Endothelial cell of umbilical vein (primary cell): ENCODE measurements around the gene KRTAP10-2. TPM values are rescaled to one million over a fixed set of nuclear protein-coding genes. Genes with fewer than 3 reads are reported as not detected.

Experiments used
- BruUV-seq: library from RNA; stranded (reverse); fragments of 400-500 nt; replicated peaks from 2 replicates; lab custom pipeline; 2021; lab: Mats Ljungman, UMichigan
- CTCF ChIA-PET: fragments of 300-600, 350-600 bp; sonication (Branson Sonifier 250); formaldehyde crosslinking; loops from one replicate; lab custom pipeline; 2021; ENCODE audit warnings: antibody characterized with exemption, inconsistent platforms; lab: Charles Lee
- POLR2A ChIA-PET: fragments of 300-600, 350-600 bp; sonication (Branson Sonifier 250); formaldehyde crosslinking; loops from one replicate; lab custom pipeline; 2021; ENCODE audit warnings: antibody characterized with exemption, inconsistent platforms; lab: Charles Lee
- DNase-seq: peaks from one replicate; pipeline ENCODE4 v3.0.0-alpha.2; 2011; ENCODE audit warnings: low read depth, low spot score
- FAIRE-seq: peaks from 2 replicates; lab custom pipeline; 2011; peaks lifted over from hg19 to GRCh38; lab: Jason Lieb, UNC
- H2AFZ ChIP-seq: 2 replicates; pipeline ENCODE4 v1.6.0; 2012; ENCODE audit warnings: low read depth, low read length, control low read depth, inconsistent platforms
- H3K27ac ChIP-seq: 2 replicates; pipeline ENCODE4 v1.5.1; 2011; ENCODE audit warnings: low read depth, mild to moderate bottlenecking, control low read depth, low read length, moderate library complexity; ENCODE audit not compliant: insufficient read depth
- H3K27me3 ChIP-seq, 2 experiments: 2 replicates each; pipeline versions ENCODE4 v1.6.0 to v1.6.1; 2011; ENCODE audit warnings: low read length in 2 of 2, mixed read lengths in 1 of 2; ENCODE audit not compliant: control insufficient read depth in 2 of 2, insufficient read depth in 2 of 2
- H3K36me3 ChIP-seq, 2 experiments: 2 replicates in 1 of 2; 3 replicates in 1 of 2; pipeline ENCODE4 v1.5.1; 2011; ENCODE audit warnings: low read length in 2 of 2, mild to moderate bottlenecking in 1 of 2, moderate library complexity in 1 of 2; ENCODE audit not compliant: control insufficient read depth in 2 of 2, insufficient read depth in 2 of 2; ENCODE audit errors: extremely low read depth in 1 of 2
- H3K4me1 ChIP-seq: 3 replicates; pipeline ENCODE4 v1.5.1; 2011; ENCODE audit warnings: mild to moderate bottlenecking, low read length; ENCODE audit not compliant: control insufficient read depth, insufficient read depth; ENCODE audit errors: extremely low read depth
- H3K4me2 ChIP-seq: 2 replicates; pipeline ENCODE4 v1.6.1; 2011; ENCODE audit warnings: low read length, control low read depth, mixed read lengths; ENCODE audit not compliant: insufficient read depth
- H3K4me3 ChIP-seq, 3 experiments: fragments of 200-600 bp in 1 of 3; sonication (generic), shearing (Covaris generic) in 1 of 3; replicated peaks in 1 of 3; 2 replicates each; pipeline ENCODE4 v1.5.1; 2011 to 2016; ENCODE audit warnings: control low read depth in 3 of 3, low read length in 3 of 3, mild to moderate bottlenecking in 2 of 3, inconsistent platforms in 1 of 3, low read depth in 1 of 3, moderate library complexity in 1 of 3; ENCODE audit not compliant: insufficient read depth in 1 of 3
- H3K79me2 ChIP-seq: 2 replicates; pipeline ENCODE4 v1.6.0; 2012; ENCODE audit warnings: low read length, inconsistent platforms; ENCODE audit not compliant: control insufficient read depth, insufficient read depth
- H3K9ac ChIP-seq: replicated peaks from 2 replicates; pipeline ENCODE3; 2011; ENCODE audit warnings: low read length, control low read depth; ENCODE audit not compliant: insufficient read depth; ENCODE audit errors: extremely low read depth
- H3K9me1 ChIP-seq: replicated peaks from 3 replicates; pipeline ENCODE4 v1.6.0; 2011; ENCODE audit warnings: mild to moderate bottlenecking, low read length; ENCODE audit not compliant: control insufficient read depth, insufficient read depth; ENCODE audit errors: extremely low read depth
- H3K9me3 ChIP-seq: replicated peaks from 2 replicates; pipeline ENCODE4 v1.5.1; 2012; ENCODE audit warnings: low read length, inconsistent platforms; ENCODE audit not compliant: control insufficient read depth, insufficient read depth
- H4K20me1 ChIP-seq: replicated peaks from 2 replicates; pipeline ENCODE3; 2011; ENCODE audit warnings: mild to moderate bottlenecking, low read length; ENCODE audit not compliant: control insufficient read depth, insufficient read depth; ENCODE audit errors: extremely low read depth
- EZH2 ChIP-seq: IDR thresholded peaks from 2 replicates; pipeline ENCODE4 v1.6.1; 2012; ENCODE audit warnings: borderline replicate concordance, low read depth, mild to moderate bottlenecking, moderate library complexity, low read length, inconsistent platforms; ENCODE audit not compliant: severe bottlenecking
- FOS ChIP-seq: IDR thresholded peaks from 2 replicates; pipeline ENCODE4 v1.6.1; 2011; ENCODE audit warnings: mild to moderate bottlenecking, low read length, moderate library complexity, borderline replicate concordance; ENCODE audit not compliant: insufficient read depth
- POLR2A ChIP-seq: IDR thresholded peaks from 2 replicates; pipeline ENCODE4 v1.6.1; 2012; ENCODE audit warnings: low read depth, mild to moderate bottlenecking, control low read depth, low read length
- dilution Hi-C: fragments of 300-500 bp; cut with MboI; formaldehyde crosslinking; loops from one replicate; pipeline ENCODE4 v1.15.0; 2019; ENCODE audit warnings: low sequenced_read_pairs; ENCODE audit not compliant: extremely low pct_ligation_motif_present
- intact Hi-C: fragments of 100-400 bp; cut with micrococcal nuclease; formaldehyde crosslinking; loops from one replicate; pipeline ENCODE4 v1.10.0; 2022
- polyA plus RNA-seq, 4 experiments: library from polyadenylated mRNA; depleted of rRNA in 3 of 4; stranded (reverse) in 3 of 4; unstranded in 1 of 4; fragments of >200 nt; gene quantifications; 2 replicates each; pipeline versions ENCODE4 v1.2.1 to v1.2.3, GENCODE V29; 2011 to 2012; ENCODE audit warnings: missing spikeins in 1 of 4
- total RNA-seq: library from RNA; stranded (reverse); gene quantifications from 2 replicates; pipeline ENCODE4 v1.2.3, GENCODE V29; 2021
- TF ChIP-seq, protein P1 (sequence below): IDR thresholded peaks from 2 replicates; pipeline ENCODE4 v1.6.1; 2011; ENCODE audit not compliant: insufficient read depth, insufficient read length
- TF ChIP-seq, protein P2 (sequence below), 2 donors: IDR thresholded peaks; 1 replicate in 1 of 2; 2 replicates in 1 of 2; pipeline ENCODE4 v1.5.1; 2011; ENCODE audit warnings: low read length in 2 of 2, mild to moderate bottlenecking in 2 of 2, moderate library complexity in 2 of 2, control low read depth in 1 of 2, inconsistent platforms in 1 of 2, low read depth in 1 of 2; ENCODE audit not compliant: insufficient read depth in 1 of 2; ENCODE audit errors: extremely low read depth in 1 of 2

Gene KRTAP10-2
- total and polyA plus RNA-seq, 2 donors (not counting 3 experiments of a cell fraction or from before 2014, with no cell fraction given) = not detected

- intact Hi-C loops (no loop called here), dilution Hi-C loops (no loop called here)
- ChIA-PET POLR2A (no interaction called here), CTCF (no interaction called here)
- H3K4me2 ChIP-seq = no peak overlapping the region
- H3K4me3 ChIP-seq = no peak overlapping the region
- H3K9ac ChIP-seq = no peak overlapping the region
- DNase-seq = no peak
- H3K27ac ChIP-seq = no peak overlapping the region
- TF ChIP-seq EZH2 (no peak), FOS (no peak), POLR2A (no peak)
- TF ChIP-seq, protein P1, sequence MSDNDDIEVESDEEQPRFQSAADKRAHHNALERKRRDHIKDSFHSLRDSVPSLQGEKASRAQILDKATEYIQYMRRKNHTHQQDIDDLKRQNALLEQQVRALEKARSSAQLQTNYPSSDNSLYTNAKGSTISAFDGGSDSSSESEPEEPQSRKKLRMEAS = no peak
- TF ChIP-seq, protein P2, sequence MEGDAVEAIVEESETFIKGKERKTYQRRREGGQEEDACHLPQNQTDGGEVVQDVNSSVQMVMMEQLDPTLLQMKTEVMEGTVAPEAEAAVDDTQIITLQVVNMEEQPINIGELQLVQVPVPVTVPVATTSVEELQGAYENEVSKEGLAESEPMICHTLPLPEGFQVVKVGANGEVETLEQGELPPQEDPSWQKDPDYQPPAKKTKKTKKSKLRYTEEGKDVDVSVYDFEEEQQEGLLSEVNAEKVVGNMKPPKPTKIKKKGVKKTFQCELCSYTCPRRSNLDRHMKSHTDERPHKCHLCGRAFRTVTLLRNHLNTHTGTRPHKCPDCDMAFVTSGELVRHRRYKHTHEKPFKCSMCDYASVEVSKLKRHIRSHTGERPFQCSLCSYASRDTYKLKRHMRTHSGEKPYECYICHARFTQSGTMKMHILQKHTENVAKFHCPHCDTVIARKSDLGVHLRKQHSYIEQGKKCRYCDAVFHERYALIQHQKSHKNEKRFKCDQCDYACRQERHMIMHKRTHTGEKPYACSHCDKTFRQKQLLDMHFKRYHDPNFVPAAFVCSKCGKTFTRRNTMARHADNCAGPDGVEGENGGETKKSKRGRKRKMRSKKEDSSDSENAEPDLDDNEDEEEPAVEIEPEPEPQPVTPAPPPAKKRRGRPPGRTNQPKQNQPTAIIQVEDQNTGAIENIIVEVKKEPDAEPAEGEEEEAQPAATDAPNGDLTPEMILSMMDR (IDR thresholded peaks at IDR 0.05; ENCODE audit: extremely low read depth in 1 of 2, insufficient read depth in 1 of 2, low read depth in 1 of 2, low read length in 2 of 2) = no peak
- no peaks in the 10 kb centered on the region for H3K9me1 ChIP-seq
- no peaks in the 10 kb centered on the region for H4K20me1 ChIP-seq
- no peak overlapping the region for H2AFZ ChIP-seq
- no peaks in the 10 kb centered on the region for H3K79me2 ChIP-seq
- no peaks in the 10 kb centered on the region for H3K4me1 ChIP-seq
- H3K36me3 ChIP-seq = no peaks in the 10 kb centered on the region
- FAIRE-seq = no peak
- BruUV-seq = no TSS peak
- H3K27me3 ChIP-seq = no peaks in the 10 kb centered on the region
- no peaks in the 10 kb centered on the region for H3K9me3 ChIP-seq
These were observed 20.8 kb upstream of the KRTAP10-2 start for GRCh38 chr21:44571844-44572782.
